Measurements from ENCODE around the gene MICA. TPM values are rescaled to one million over a fixed set of nuclear protein-coding genes. Genes with fewer than 3 reads are reported as not detected.

The MICA gene
- total and polyA plus RNA-seq, 7 donors, result 2.7 to 5.7 (median 5.0) TPM

DNA sequence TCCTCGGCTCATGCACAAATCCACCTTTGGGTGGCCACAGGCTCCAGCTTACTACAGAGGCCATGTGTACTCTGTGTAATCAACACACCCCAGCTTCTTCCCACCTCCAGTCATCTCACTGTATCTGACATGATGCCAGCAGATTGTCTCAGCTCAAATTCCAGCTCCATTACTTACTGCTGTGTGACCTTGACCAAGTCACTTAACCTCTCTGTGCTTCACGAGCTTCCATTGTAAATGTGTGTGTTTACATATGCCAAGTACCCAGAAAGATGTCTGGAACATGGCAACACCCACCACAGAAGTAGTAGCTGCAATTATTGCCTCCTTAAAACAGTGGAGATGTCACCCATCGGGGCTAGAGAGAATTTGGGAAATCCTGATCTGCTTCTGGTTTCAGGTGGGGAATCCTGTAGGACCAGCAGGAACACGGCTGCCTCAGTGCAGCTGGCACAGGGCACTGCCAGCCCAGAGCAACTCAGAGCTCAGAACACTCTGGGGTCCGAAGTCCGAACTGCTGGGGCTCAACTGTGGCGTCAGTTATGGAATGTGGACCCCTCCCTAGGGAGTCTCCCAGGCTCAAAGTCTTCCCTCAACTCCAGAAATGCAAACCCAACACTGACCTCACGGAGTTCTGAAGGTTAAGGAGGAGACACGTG, 25.2 kb upstream of the MICA start:
- H3K27me3 ChIP-seq (ENCODE audit: insufficient read depth in 3 of 3, low read length in 2 of 3), result peaks cover 0 to 27% (median 4%) of the 10 kb centered on the region in 3 donors

GRCh38 chr6:31378721-31379103, 24.7 kb upstream of the MICA start:
- TF ChIP-seq, protein P1, sequence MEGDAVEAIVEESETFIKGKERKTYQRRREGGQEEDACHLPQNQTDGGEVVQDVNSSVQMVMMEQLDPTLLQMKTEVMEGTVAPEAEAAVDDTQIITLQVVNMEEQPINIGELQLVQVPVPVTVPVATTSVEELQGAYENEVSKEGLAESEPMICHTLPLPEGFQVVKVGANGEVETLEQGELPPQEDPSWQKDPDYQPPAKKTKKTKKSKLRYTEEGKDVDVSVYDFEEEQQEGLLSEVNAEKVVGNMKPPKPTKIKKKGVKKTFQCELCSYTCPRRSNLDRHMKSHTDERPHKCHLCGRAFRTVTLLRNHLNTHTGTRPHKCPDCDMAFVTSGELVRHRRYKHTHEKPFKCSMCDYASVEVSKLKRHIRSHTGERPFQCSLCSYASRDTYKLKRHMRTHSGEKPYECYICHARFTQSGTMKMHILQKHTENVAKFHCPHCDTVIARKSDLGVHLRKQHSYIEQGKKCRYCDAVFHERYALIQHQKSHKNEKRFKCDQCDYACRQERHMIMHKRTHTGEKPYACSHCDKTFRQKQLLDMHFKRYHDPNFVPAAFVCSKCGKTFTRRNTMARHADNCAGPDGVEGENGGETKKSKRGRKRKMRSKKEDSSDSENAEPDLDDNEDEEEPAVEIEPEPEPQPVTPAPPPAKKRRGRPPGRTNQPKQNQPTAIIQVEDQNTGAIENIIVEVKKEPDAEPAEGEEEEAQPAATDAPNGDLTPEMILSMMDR (IDR thresholded peaks at IDR 0.05), result no peak
- ATAC-seq, result no peak

More for the DNA sequence above, 25.2 kb upstream of the MICA start:
- Histone ChIP-seq H3K4me1 (no peaks in the 10 kb centered on the region), H3K4me3 (no peak overlapping the region), H3K27ac (no peak overlapping the region), H3K36me3 (ENCODE audit: insufficient read depth in 1 of 2, low read depth in 1 of 2) (no peaks in the 10 kb centered on the region), H3K9me3 (no peaks in the 10 kb centered on the region)
- intact Hi-C loops (cut with DNase I), result no loop called here
- 47 to 58% (median 53%) methylated on average over 9 of the region's 9 CpGs for WGBS, 3 donors
- DNase-seq (no peak), ATAC-seq (no peak)
- TF ChIP-seq, protein P1 (IDR thresholded peaks at IDR 0.05), result no peak

DNA sequence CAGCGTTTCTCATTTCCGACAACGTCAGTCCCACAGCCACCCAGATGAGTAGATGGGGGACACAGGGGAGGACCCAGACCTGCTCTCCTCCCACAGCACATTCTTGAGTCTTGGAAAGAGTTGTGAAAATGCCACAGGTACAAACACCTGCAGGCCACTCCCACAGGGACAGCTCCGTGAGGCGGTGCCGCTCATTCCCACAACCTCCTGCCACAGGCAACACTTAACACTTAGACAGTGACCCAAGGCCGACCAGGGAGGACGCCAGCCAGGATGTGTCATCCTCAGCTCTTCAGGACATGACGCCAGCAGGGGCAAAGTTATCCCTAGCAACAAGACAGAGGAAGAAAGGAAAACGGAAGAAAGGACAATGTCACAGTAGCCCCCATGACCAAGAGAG, 23.5 kb upstream of the MICA start:
- H3K9me3 ChIP-seq, result no peaks in the 10 kb centered on the region
- DNase-seq (no peak), ATAC-seq (no peak)
- H3K36me3 ChIP-seq (ENCODE audit: insufficient read depth in 1 of 2, low read depth in 1 of 2), result no peaks in the 10 kb centered on the region
- peaks cover 0 to 27% (median 4%) of the 10 kb centered on the region in 3 donors for H3K27me3 ChIP-seq (ENCODE audit: insufficient read depth in 3 of 3, low read length in 2 of 3)
- no peak overlapping the region for H3K4me3 ChIP-seq
- no peaks in the 10 kb centered on the region for H3K4me1 ChIP-seq
- TF ChIP-seq, protein P1 (IDR thresholded peaks at IDR 0.05), result no peak
- intact Hi-C loops (cut with DNase I), result no loop called here
- H3K27ac ChIP-seq, result no peak overlapping the region
- 48 to 56% (median 48%) methylated on average over 10 of the region's 10 CpGs for WGBS, 3 donors

More at GRCh38 chr6:31378721-31379103, 24.7 kb upstream of the MICA start:
- 45 to 60% (median 57%) methylated on average over 6 of the region's 6 CpGs for WGBS, 3 donors
- no peak overlapping the region for H3K27ac ChIP-seq
- H3K4me3 ChIP-seq, result no peak overlapping the region
- H3K9me3 ChIP-seq, result no peaks in the 10 kb centered on the region
- intact Hi-C loops (cut with DNase I), result no loop called here
- H3K27me3 ChIP-seq (ENCODE audit: insufficient read depth in 3 of 3, low read length in 2 of 3), result peaks cover 0 to 27% (median 4%) of the 10 kb centered on the region in 3 donors
- H3K4me1 ChIP-seq, result no peaks in the 10 kb centered on the region
- no peak for DNase-seq
- no peaks in the 10 kb centered on the region for H3K36me3 ChIP-seq (ENCODE audit: insufficient read depth in 1 of 2, low read depth in 1 of 2)

DNA sequence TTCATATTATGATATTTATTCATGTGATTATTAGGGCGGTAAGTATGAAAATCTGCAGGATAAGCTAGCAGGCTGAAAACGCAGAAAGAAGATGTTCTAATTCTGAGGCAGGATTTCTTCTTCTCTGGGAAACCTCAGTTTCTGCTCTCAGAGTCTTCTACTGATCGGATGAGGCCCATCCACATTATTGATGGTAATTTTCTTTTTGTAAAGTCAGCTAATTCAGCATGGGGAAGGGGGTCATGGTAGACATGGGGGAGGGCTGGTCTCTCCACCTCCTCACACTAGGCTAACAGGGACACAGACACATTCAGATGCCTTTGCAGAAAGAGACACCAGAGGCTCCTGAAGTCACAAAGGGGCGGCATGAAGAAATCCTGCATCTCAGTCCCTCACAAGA, 21.7 kb upstream of the MICA start:
- Histone ChIP-seq H3K27ac (no peak overlapping the region), H3K4me1 (no peaks in the 10 kb centered on the region), H3K27me3 (ENCODE audit: insufficient read depth in 3 of 3, low read length in 2 of 3) (peaks cover 0 to 27% (median 4%) of the 10 kb centered on the region in 3 donors), H3K4me3 (no peak overlapping the region), H3K36me3 (ENCODE audit: insufficient read depth in 1 of 2, low read depth in 1 of 2) (no peaks in the 10 kb centered on the region), H3K9me3 (no peaks in the 10 kb centered on the region)
- intact Hi-C loops (cut with DNase I), result no loop called here
- ATAC-seq (no peak), DNase-seq (no peak)
- 63 to 83% (median 80%) methylated on average over 3 to 4 of the region's 4 CpGs for WGBS, 3 donors
- TF ChIP-seq, protein P1 (IDR thresholded peaks at IDR 0.05), result no peak

- TF ChIP-seq, protein P1 (IDR thresholded peaks at IDR 0.05), result no peak
- no peak overlapping the region for H3K4me3 ChIP-seq
- intact Hi-C loops (cut with DNase I), result no loop called here
- no peak for ATAC-seq
- no peak overlapping the region for H3K27ac ChIP-seq
- DNase-seq, result no peak
- WGBS, 3 donors, result 66 to 72% (median 67%) methylated on average over 5 of the region's 5 CpGs
- H3K36me3 ChIP-seq (ENCODE audit: insufficient read depth in 1 of 2, low read depth in 1 of 2), result no peaks in the 10 kb centered on the region
- H3K9me3 ChIP-seq, result no peaks in the 10 kb centered on the region
- no peaks in the 10 kb centered on the region for H3K4me1 ChIP-seq
- peaks cover 0 to 16% (median 2%) of the 10 kb centered on the region in 3 donors for H3K27me3 ChIP-seq (ENCODE audit: insufficient read depth in 3 of 3, low read length in 2 of 3)
These were observed 20.2 kb upstream of the MICA start for GRCh38 chr6:31383149-31383548.

Data from psoas muscle (tissue), 8 donors.